AG10803 (cell line): ENCODE results near the gene KIF1B.

Source experiments
- DNase-seq: peaks from one replicate; pipeline ENCODE4 v3.0.0; 2010; ENCODE audit warnings: low read depth
- H3K4me3 ChIP-seq: 2 replicates; pipeline ENCODE4 v1.5.1; 2011; ENCODE audit warnings: mild to moderate bottlenecking, low read length, control low read depth
- CTCF ChIP-seq: conservative IDR thresholded peaks from 2 replicates; pipeline ENCODE4 v1.5.1; 2011; ENCODE audit warnings: mild to moderate bottlenecking, low read length, control low read depth, inconsistent platforms

Gene KIF1B

GRCh38 chr1:10286244-10286643, 75.9 kb downstream of the KIF1B start:
- TF ChIP-seq CTCF: no peak
- H3K4me3 ChIP-seq: no peak overlapping the region
- peak; percentile 12 for DNase-seq

- no peak for TF ChIP-seq CTCF
- no peak for DNase-seq
- no peak overlapping the region for H3K4me3 ChIP-seq
Measured at GRCh38 chr1:10287023-10287645, 76.8 kb downstream of the KIF1B start.

GRCh38 chr1:10288029-10288615, 77.8 kb downstream of the KIF1B start:
- H3K4me3 ChIP-seq: no peak overlapping the region
- no peak for TF ChIP-seq CTCF
- no peak for DNase-seq

- TF ChIP-seq CTCF: no peak
- H3K4me3 ChIP-seq: no peak overlapping the region
- DNase-seq: no peak
Measured at GRCh38 chr1:10291705-10292104, 81.3 kb downstream of the KIF1B start.

GRCh38 chr1:10292188-10292587, 81.8 kb downstream of the KIF1B start:
- no peak for DNase-seq
- no peak overlapping the region for H3K4me3 ChIP-seq
- no peak for TF ChIP-seq CTCF

- TF ChIP-seq CTCF: no peak
- no peak overlapping the region for H3K4me3 ChIP-seq
- no peak for DNase-seq
Measured at GRCh38 chr1:10295481-10296085, 85.2 kb downstream of the KIF1B start.

GRCh38 chr1:10299151-10299550, 88.8 kb downstream of the KIF1B start:
- TF ChIP-seq CTCF: no peak
- DNase-seq: no peak
- H3K4me3 ChIP-seq: no peak overlapping the region
